ENCODE data around the gene DBNDD2.

DNA sequence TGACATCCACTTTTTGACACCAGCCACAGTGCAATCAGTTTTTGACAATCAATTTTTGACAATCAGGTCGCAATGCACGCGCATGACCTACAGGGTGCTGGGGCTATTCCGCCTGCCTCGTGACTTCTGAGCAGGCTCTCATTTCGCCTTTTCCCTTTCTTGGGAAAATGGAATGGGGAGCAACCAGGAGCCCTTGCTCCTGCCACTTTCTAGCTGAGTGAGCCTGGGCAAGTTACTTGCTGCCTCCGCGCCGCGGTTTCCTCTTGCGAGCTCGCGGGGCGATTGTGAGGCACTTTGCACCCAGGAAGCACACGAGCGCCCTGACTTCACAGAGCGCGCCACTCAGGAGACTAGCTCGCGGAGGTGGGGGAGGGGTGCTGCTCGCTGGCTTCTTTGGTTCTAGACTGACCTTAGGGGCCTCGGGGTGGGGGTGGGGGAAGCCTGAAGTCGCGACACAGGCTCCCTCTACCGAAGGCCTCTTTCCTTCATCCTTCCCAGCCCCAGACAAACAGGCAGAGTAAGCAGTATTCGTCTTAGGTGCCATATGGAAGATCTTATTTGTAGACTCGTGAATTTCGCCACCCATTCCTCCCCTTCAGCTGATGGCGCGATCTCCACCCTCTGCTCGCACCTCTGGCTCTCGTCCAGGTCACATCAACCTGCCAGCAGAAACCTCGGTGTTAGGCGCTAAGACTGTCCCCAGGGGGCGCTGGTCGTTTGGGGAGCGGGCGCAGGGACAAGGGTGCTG lies 34.6 kb upstream of the DBNDD2 start:
- TF ChIP-seq POLR2AphosphoS5 (IDR thresholded peaks at IDR 0.05) (peak; percentile 67 to 80 (median 72)), POLR2A (IDR thresholded peaks at IDR 0.05) (no peak)
- TF ChIP-seq, protein P1, sequence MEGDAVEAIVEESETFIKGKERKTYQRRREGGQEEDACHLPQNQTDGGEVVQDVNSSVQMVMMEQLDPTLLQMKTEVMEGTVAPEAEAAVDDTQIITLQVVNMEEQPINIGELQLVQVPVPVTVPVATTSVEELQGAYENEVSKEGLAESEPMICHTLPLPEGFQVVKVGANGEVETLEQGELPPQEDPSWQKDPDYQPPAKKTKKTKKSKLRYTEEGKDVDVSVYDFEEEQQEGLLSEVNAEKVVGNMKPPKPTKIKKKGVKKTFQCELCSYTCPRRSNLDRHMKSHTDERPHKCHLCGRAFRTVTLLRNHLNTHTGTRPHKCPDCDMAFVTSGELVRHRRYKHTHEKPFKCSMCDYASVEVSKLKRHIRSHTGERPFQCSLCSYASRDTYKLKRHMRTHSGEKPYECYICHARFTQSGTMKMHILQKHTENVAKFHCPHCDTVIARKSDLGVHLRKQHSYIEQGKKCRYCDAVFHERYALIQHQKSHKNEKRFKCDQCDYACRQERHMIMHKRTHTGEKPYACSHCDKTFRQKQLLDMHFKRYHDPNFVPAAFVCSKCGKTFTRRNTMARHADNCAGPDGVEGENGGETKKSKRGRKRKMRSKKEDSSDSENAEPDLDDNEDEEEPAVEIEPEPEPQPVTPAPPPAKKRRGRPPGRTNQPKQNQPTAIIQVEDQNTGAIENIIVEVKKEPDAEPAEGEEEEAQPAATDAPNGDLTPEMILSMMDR (IDR thresholded peaks at IDR 0.05 in 8 of 11, conservative IDR thresholded peaks at IDR 0.05 in 3 of 11) = peak; percentile 80 to 96 (median 89)
